Measurements from ENCODE around the gene TBX2.

The TBX2 gene

DNA sequence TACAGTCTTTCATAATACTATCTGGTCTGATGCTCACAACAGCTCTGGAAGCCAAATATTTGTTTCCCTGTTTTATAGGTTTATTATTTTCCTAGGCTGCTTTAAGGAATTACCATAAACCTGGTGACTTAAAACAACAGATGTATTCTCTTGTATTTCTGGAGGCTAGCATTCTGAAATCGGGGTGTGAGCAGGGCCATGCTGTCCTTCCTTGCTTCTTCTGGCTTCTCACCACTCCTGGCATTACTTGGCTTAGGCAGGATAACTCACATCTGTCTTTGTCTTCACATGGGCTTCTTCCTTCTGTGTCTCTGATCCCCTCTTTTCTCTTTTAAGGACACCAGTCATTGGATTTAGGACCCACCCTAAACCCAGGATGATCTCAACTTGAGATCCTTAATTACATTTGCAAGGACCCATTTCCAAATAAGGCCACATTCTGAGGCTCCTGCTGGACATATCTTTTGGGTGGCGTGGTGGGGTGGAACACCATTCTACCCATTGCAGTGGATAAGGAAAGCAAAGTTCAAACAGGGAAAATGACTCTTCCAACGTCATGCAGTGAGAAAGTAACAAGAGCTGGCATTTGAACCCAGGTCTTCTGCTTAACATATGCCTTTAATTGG, 39.2 kb upstream of the TBX2 start:
- no peak for DNase-seq (ENCODE audit: low spot score)
- TF ChIP-seq, protein P1, sequence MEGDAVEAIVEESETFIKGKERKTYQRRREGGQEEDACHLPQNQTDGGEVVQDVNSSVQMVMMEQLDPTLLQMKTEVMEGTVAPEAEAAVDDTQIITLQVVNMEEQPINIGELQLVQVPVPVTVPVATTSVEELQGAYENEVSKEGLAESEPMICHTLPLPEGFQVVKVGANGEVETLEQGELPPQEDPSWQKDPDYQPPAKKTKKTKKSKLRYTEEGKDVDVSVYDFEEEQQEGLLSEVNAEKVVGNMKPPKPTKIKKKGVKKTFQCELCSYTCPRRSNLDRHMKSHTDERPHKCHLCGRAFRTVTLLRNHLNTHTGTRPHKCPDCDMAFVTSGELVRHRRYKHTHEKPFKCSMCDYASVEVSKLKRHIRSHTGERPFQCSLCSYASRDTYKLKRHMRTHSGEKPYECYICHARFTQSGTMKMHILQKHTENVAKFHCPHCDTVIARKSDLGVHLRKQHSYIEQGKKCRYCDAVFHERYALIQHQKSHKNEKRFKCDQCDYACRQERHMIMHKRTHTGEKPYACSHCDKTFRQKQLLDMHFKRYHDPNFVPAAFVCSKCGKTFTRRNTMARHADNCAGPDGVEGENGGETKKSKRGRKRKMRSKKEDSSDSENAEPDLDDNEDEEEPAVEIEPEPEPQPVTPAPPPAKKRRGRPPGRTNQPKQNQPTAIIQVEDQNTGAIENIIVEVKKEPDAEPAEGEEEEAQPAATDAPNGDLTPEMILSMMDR (IDR thresholded peaks at IDR 0.05), result no peak
- Histone ChIP-seq H3K4me3 (no peak overlapping the region), H3K27ac (no peak overlapping the region)

DNA sequence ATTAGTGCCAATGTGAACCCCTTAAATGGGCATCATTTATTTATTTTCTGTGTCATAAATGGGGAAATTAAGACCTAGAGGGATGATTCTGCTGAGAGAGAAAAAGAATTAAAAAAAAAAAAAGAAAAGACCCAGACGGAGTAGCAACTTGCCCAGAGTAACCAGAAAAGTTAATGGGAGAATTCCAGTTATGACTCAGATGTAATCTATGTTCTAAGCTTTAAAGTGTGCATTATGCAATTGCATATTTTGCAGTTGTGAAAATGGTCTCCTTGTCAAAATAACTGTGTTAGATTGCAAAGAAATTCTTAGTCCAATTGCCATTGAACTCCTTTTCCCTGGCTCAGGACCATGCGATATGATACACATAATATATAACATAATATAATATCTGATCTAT, 38.6 kb upstream of the TBX2 start:
- TF ChIP-seq, protein P1 (IDR thresholded peaks at IDR 0.05), result no peak
- Histone ChIP-seq H3K4me3 (no peak overlapping the region), H3K27ac (no peak overlapping the region)
- DNase-seq (ENCODE audit: low spot score), result no peak

DNA sequence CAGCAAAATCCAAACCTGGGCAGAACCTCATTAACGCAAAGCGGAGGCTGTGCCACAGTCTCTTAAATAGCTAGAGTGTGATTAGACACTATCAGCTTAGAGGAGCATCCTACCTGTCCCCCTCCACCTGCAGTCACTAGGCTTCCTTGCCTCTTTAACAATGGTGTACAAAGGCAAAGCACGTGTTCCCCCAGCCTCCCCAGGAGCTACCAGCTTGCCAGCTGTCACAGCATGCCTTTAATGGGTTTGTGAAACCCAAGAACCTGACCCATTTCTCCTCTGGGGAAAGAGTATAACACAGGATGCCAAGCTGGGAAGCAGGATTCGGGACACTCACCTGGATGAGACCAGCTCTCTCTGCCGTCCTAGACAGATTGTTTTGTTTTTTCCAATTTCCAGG, 37.2 kb upstream of the TBX2 start:
- TF ChIP-seq, protein P1 (IDR thresholded peaks at IDR 0.05), result no peak
- DNase-seq (ENCODE audit: low spot score), result no peak

DNA sequence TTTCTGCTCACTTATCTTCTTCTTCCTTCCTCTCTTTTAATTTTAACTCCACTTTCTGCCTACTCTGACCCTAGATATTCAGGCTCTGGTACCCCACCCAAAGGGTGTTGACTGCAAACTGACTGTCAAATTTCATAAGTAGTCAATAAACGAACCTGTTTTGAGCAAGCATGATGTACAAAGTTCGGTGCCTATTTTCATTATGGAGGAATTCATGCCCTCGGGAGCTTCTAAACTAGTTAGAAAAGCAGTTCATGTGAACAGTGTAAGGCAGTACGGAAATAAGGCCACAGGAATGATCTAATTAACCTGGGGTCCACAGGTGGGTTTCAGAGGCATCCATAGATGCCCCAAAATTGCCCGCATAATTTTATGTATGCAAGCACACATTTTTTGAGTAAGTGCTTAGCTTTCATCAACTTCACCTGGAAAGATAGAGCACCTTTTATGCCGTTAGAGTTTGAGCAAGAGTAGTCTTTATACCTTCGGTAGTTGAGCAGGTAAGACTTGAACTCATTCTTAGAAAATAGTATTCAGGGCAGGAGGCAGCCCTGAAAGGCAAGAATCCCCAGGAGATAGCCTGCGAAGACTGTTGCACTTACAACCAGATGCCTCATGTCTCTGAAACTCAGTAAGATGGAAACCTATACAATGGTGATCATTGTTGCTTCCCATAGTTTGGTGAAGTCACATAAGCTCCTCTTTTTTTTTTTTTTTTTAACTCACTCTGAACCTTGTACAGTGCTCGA, 36.6 kb upstream of the TBX2 start:
- H3K4me3 ChIP-seq, result no peak overlapping the region
- TF ChIP-seq, protein P1 (IDR thresholded peaks at IDR 0.05), result no peak
- no peak for DNase-seq (ENCODE audit: low spot score)
- H3K27ac ChIP-seq, result no peak overlapping the region

More for the DNA sequence above, 37.2 kb upstream of the TBX2 start:
- Histone ChIP-seq H3K4me3 (no peak overlapping the region), H3K27ac (no peak overlapping the region)

DNA sequence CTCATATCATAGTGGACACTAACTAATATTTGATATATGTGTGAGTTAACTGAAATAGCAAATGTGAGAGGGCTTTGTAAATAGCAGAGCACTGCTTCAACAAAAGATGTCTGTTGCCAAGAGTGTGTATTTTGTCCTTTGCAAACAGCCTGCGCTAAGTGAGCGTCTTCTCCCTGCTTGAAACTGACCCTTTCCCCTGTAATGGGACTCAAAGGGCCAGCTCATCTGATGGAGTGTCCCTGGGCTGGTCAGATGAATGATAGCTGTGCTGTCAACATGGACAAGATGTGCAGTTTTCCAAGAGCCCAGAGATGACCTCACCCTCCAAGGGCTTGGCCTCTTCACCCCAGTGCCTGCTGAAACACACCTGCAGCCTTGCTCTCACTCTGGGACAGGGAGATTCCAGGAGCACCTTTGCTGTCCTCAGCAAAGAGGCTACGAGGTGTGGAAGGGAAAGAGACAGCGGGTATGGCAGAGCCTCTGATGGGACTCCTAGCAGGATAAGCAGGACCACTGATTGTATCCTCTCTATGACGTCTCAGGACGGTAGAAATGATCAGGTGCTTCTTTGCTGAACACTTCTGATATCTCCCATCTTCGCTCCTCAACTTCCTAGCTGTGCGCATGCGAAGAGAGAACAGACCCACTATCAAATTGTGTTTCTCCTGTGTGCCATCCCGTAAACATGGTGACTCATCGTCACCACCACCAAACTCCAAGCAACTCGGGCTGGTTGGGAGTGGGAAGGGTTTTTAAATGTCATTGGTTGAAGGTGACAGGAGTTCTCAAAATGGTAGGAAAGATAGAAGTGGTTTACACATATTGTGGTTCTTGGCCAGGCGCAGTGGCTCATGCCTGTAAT, 35.8 kb upstream of the TBX2 start:
- H3K4me3 ChIP-seq, result no peak overlapping the region
- H3K27ac ChIP-seq, result no peak overlapping the region
- TF ChIP-seq, protein P1 (IDR thresholded peaks at IDR 0.05), result no peak
- DNase-seq (ENCODE audit: low spot score), result no peak

DNA sequence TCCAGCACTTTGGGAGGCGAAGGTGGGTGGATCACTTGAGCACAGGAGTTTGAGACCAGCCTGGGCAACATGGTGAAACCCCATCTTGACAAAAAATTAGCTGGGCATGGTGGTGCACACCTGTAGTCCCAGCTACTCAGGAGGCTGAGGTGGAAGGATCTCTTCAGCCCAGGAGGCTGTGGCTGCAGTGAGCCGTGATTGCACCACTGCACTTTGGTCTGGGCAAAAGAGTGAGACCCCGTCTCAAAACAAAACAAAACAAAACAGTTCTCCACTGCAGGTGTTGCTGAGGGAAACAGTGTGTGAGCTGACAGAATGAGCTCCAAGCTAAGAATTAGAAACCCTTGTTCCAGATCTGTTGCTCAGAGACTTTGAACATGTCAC, 35.2 kb upstream of the TBX2 start:
- TF ChIP-seq, protein P1 (IDR thresholded peaks at IDR 0.05), result no peak
- no peak overlapping the region for H3K4me3 ChIP-seq
- DNase-seq (ENCODE audit: low spot score), result no peak
- H3K27ac ChIP-seq, result no peak overlapping the region
